HCEC 1CT (cell line): ENCODE data around the gene PLLP.

ENCODE experiments used
- DNase-seq: peaks from one replicate; pipeline ENCODE4 v3.0.0-alpha.2; 2017

The PLLP gene, protein sequence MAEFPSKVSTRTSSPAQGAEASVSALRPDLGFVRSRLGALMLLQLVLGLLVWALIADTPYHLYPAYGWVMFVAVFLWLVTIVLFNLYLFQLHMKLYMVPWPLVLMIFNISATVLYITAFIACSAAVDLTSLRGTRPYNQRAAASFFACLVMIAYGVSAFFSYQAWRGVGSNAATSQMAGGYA

DNA sequence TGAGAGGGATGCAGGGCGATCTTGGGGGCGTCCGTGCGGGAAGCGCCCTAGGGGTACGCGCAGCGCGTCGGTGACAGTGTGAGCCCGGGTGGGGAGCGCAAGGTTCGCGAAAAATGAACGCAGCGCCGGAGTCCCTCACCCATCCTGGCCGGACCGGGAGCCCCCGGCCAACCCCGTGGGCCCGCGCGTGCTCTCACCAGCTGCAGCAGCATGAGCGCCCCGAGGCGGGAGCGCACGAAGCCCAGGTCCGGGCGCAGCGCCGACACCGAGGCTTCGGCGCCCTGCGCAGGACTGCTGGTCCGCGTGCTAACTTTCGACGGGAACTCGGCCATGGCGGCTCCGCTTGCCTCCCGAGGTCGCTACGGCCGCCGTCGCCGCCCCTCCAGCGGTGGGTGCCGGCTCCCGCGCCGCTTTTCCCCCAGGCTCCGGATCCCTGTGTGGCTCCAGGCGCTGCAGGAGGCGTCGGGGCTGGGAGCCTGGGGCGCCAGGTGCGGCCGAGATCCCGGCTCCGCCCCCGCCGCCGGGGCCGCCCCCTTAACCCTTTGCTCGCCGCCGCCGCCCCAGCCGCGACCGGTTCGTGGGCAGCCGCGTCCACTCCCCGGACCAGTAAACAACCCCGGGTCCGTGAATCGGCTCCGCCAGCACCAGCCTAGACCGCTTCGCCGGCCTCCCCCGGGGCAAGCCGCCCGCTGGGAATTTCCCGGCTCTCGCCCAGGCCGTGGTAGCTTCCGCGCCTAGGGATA is at the start of gene PLLP:
Gene PLLP (minus strand): TSS at position 464 of the 743 bp plus-strand sequence. CDS start 132 bp downstream, at position 332.
- DNase-seq: no peak

DNA sequence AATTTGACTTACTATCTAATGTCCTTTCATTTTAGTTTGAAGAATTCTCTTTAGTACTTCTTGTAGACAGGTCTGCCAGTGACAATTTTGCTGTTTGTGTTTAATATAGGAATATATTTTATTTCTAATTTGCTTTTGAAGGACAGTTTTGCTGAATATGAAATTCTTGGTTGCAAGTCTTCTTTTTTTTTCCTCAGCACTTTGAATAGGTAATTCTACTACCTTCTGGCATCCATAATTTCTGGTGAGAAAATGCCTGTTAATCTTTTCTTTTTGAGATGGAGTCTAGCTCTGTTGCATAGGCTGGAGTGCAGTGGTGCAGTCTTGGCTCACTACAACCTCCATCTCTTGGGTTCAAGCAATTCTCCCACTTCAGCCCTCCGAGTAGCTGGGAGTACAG is 48.9 kb upstream of the PLLP start:
- DNase-seq: no peak

DNA sequence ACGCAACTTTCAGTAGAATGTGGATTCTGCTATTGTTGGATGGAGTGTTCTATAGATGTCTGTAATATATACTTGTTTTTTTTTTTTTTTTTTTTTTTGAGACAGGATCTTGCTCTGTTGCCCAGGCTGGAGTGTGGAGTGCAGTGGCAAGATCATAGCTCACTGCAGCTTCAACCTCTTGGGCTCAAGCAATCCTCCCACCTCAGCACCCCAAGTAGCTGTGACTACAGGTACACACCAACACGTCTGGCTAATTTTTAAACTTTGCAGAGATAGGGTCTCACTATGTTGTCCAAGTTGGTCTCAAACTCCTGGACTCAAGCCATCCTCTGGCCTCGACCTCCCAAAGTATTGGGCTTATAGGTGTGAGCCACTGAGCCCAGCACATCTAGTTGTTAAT is 46.9 kb upstream of the PLLP start:
- DNase-seq: no peak

DNA sequence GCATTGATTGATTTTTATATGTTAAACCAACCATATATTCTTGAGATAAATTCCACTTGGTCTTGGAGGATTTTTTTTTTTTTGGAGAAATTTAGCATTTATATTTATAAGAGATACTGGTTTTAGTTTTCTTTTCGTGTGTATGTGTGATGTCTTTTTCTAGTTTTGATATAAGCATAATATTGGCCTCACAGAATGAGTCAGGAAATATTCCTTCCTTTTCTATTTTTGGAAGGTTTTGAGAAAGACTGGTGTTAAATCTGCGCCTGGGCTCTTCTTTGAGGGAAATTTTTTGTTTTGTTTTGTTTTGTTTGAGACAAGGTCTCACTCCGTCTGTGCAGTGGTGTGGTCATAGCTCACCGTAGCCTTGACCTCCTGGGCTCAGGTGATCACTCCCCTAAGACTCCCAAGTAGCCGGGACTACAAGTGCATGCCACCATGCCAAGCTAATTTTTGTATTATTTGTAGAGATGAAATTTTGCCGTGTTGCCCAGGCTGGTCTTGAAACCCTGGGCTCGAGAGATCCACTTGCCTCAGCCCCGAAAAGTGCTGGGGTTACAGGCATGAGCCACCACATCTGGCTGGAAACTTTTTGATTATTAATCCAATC is 45.4 kb upstream of the PLLP start:
- no peak for DNase-seq

DNA sequence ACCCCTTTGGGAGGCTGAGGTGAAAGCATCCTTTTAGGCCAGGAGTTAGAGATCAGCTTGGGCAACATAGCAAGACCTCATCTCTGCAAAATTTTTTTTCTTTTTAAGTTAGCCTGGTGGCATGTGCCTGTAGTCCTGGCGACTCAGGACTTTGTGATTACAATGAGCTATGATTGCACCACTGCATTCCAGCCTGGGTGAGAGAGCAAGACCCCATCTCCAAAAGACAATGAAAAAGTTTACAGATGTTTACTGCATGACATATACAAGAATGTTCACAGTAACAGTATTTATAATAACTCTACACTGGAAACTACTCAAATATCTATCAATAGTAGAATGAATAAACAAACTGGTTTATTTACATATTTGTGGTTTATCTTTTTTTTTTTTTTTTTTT is 41.0 kb upstream of the PLLP start:
- peak; percentile 38 for DNase-seq

DNA sequence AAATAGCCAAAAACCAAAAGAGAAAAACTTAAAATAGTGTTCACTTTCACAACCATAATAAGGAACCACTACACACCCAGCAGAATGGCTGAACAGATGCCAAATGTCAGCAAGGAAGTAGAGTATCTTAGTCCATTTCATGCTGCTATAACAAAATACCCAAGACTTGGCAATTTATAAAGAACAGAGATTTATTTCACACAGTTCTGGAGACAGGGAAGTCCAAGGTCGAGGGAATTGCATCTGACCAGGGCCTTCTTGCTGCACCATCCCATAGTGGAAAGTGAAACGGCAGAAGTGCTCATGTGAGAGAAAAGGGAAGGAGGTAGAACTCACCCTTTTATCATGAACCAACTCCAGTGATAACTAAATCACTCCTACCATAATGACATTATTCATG is 40.3 kb upstream of the PLLP start:
- no peak for DNase-seq

DNA sequence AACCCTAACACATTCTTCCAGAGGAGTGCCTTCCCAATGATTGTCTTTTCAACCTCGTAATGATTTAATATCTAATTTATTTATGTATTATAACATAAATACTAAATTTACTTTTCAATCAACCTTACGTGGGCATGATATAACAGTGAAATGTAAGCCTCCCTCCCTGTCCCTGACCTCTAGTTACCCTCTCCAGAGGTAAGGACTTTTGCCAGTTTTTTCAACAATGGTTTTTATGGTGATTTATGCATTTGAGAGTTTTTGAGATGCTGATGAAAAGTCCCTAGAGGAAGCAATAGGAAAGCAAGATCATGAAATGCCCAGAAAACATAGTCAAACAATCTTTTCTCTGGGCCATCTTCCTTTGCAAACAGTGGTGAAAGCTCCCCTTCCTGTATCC is 35.2 kb upstream of the PLLP start:
- no peak for DNase-seq

DNA sequence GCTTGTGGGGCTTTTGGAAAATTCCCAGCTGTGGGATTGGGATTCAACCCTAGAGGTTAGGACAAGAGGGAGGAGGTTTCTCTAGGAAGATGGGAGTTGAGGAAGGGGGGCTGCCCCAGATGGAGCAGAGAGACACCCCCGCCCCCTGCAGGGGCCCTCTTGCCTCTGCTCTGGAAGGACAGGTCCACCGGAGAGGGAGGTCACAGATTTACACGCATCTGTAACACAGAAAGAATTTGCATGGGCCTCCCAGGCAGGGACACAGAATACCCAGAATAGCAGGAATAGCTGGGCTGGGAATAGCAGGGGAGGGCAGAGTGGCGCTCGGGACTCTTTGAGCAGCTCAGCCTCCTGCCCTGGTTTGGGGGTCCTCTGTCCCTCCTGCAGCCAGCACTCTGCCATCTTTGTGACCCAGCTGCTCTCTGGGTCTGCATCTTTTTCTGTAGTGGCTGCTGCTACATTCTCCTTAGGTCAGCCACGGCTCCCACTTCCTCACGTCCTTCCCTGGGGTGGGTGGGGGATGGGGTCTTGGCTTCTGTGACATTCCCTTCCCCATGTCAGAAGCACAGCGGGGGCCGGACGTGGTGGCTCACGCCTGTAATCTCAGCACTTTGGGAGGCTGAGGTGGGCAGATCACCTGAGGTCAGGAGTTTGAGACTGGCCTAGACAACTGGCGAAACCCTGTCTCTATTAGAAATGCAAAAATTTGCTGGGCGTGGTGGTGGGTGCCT is 33.9 kb upstream of the PLLP start:
- DNase-seq: no peak

DNA sequence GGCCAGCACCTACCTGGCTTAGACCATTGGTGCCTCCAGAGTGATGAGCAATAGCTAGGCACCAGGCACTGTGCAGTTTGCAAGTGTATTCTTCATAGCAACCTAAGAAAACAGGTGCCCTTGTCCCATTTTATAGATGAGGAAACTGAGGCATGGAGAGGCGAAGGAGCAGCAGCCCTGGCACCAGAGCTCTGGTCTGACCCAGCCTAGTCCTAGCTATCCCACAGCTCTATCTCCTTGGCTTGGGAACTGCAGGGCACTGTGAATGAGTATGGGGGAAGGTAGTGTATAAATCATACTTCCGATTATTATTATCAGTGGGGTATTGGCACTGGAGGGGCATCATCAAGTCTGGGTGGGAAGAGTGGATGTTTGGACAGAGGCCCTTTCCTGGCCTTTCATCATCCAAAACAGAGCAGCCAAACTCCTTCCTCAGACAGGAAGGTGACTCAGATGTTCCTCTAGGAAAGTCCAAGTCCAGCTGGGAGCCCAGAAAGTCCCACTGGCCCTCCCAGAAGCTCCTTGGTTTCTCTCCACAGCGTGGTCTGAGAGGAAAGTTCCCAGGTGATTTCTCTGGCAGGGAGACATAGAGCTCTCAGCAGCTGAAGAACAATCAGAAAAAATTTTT is 32.0 kb upstream of the PLLP start:
- peak; percentile 84 for DNase-seq

DNA sequence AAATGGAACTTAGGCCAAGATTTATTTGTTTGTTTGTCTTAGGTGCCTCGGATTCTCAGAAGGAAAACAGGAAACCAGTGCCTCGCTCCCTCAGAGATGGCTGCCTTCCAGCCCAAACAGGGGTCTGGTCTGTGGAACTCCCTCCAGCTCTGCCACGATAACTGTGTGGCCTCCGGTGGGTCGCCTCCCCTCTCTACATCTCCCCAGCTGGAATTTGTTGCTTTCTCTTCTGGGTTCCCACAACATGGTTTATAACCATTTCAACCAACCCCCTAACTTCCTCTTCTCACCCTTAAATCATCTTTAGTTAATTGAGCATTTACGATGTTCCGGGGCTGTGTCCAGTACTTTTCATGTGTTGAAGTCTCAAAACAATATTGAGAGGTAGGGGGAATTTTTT is 30.9 kb upstream of the PLLP start:
- no peak for DNase-seq

DNA sequence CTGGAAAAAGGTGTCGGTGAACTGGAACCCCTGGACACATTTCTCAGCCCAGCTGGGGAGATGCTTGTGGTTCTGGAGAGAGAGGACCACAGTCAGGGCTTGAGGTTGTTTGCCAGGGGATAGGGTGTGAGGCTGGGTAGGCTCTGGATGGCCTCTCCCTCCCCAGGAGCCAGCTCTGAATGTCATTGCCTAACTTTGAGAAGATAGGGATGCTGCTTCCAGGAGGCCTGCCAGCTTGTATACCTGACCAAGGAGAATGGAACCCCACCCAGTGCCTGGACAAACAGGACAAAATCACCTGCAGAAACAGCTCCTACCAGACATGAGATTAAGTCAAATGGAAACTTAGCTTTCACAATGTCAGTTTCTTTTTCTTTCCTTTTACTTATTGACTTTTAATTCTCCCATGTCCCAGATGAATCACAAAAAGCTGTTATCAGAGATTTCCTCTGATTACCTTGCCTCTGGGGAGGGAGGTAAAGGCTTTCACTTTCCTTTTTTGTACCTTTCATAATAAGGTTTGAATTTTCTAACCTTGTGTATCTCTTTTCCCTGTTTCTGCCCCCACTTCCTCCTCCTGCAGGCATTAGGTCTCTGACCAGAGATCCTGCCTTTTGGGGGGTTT is 29.8 kb upstream of the PLLP start:
- no peak for DNase-seq

DNA sequence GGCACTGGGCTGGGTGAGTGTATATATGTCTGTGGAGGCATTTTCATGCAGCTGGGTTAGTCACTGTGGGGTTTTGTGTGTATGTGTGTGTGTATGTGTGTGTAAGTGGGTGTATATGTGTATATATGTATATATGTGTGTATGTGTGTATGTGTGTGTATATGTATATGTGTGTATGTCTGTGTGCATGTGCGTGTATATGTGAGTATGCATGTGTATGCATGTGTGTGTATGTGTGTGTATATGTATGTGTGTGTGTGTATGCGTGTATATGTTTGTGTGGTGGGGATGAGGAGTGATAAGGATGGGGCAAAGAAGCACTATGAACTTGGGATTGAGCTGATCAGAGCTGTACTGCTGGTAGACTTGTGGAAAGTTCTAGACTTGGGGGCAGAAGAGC is 29.0 kb upstream of the PLLP start:
- no peak for DNase-seq

DNA sequence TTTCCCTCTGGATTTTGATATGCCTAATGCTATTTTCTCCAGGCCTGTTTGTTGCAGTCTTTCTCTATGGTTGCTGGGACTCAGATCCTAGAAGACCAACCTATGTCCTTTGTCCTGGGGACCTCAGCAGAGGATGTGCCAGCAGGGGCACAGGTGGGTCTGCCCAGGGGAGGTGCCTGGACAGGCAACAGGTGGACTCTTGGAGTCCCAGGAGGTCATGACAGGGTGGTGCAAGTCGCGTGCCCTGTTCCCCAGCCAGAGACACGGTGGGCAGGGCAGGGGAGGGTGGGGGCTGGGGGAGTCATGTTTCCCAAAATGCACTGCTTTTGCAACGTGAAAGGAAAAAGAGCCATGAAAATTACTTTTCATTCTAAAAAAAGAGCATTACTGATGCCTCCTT is 26.3 kb upstream of the PLLP start:
- no peak for DNase-seq

DNA sequence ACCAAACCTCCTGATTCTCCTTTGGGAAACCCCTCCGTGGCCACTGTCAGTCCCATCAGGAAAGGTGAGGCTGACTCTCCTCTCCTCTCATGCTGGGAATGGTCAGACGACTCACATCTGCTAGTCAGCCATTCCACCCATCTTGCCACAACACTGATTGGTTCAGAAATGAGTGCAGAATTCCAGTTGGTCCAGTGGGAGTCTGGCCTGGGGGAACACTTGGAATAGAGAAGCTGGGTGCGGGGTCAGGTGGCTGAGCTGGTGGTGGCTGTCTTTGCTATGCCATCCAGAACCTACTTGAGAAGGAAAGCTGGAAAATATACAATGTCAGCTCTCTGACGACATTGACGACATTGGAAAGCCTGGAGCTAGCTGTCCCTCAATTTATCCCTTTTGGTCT is 23.6 kb upstream of the PLLP start:
- DNase-seq: no peak

DNA sequence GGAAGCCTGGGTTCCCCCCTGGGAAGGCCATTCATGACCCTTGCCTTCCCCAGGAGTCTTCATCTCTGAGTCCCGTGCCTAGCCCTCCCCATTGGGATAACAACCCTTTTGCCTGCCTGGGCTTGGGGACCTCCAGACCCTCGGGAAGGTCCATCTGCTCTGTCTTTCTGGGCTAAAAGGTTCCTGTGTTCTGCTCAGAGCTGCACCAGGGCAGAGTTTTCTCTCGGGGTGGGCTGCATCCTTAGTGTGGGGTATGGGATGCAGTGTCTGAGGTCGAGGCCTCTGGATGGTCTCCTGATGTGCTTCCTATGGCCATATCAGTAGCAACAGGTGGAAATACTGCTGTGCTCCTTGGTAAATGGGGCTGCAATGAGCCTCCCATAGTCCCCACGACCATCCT is 22.9 kb upstream of the PLLP start:
- DNase-seq: no peak

DNA sequence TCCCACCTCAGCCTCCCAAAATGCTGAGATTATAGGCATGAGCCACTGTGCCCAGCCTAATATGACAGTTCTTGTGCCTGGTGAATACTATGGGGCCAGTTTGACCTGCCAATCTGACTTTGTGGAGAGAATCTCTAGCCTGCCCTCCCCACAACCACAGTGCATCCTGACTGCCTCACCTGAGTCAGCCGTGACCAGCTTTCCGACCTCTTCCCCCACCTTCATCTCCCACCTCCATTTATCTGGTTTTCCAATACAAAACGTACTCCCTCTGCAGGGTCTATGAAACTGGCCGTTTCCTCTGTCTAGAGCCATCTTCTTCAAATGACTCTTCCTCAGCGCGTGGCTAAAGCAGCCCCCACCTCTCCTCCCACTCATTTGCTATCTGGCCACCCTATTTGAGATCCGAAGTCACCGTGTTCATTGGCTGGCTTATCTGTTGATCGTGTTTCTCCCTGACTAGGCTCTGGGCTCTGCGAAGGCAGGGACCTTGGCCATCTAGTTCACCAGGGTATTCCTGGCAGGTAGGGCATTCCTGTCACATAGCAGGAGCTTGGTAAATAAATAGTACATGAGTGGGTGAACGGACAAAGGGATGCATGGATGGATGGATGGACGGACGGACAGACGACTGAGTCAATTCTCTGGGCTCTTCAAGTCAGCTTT is 22.3 kb upstream of the PLLP start:
- DNase-seq: no peak

DNA sequence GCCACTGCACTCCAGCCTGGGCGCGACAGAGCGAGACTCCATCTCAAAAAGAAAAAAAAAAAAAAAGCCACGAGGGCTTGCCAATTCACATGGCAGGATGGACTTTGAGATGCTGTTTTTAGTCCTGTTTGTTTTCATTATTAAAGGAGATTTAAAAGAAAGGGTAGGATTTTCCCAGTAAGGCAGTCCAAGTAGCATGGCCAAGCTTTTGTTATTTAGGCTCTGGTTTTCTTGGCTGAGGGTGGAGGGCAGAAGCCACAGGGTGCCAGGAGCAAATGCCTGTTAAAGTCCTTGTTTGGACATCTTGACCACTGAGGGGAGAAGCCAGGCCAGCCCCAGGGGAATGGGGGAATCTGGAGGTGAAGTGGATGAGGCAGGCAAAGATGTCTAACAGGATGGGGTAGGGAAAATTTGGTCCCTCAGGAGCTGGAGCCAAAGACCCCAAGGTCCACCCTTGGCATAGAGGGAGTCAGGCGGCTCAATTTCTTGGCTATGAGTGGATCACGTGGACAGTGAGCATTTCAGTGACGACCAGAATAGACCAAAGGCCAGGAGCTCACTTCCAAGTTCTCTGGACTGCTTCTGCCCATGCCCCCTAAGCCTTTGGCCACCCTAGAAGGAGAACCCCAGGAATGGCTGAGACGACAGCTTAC is 20.8 kb upstream of the PLLP start:
- no peak for DNase-seq

DNA sequence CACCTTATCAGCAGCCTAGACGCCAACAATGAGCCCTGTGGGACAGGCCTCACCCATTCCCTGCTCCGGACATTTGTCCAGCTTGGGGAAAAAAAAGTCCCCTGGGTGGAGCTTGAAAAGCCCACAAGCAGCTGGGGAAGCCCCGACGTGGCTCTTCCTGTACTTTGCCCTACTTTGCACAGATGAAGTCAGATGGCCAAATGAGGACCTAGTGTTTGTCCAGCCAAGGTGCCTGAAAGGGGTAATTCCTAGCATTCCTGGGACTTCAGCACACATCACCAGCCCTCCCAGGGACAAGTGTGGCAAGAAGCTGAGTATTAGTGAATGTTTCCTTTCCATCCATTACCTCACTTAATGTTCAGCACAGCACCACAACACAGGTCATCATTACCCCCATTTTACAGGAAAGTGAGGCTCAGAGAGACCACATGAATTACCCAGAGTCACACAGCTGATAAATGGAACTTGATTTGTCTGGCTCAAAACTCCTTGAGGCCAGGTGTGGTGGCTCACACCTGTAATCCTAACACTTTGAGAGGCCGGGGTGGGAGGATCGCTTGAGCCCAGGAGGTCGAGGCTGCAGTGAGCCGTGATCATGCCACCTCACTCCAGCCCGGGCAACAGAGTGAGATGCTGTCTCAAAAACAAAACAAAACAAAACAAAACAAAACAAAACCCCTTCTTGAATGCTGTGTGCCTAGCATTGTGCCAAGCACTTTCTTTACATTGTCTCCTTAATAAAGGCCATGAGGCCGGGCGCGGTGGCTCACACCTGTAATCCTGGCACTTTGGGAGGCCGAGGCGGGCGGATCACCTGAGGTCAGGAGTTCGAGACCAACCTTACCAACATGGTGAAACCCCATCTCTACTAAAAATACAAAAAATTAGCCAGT is 19.9 kb upstream of the PLLP start:
- DNase-seq: peak; percentile 35

DNA sequence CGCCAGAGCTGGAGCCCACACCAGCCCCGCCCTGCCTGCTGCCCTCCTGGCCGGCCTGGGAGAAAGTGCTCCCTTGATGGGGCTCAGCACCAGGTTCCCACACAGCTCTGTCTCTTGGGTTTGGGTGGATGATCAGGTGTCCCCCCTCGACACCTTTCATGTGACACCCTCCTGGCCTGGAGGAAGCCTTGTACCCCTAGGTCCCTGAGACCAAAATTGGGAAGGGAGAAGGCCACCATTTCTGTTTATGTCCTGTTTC is 19.4 kb upstream of the PLLP start:
- no peak for DNase-seq

DNA sequence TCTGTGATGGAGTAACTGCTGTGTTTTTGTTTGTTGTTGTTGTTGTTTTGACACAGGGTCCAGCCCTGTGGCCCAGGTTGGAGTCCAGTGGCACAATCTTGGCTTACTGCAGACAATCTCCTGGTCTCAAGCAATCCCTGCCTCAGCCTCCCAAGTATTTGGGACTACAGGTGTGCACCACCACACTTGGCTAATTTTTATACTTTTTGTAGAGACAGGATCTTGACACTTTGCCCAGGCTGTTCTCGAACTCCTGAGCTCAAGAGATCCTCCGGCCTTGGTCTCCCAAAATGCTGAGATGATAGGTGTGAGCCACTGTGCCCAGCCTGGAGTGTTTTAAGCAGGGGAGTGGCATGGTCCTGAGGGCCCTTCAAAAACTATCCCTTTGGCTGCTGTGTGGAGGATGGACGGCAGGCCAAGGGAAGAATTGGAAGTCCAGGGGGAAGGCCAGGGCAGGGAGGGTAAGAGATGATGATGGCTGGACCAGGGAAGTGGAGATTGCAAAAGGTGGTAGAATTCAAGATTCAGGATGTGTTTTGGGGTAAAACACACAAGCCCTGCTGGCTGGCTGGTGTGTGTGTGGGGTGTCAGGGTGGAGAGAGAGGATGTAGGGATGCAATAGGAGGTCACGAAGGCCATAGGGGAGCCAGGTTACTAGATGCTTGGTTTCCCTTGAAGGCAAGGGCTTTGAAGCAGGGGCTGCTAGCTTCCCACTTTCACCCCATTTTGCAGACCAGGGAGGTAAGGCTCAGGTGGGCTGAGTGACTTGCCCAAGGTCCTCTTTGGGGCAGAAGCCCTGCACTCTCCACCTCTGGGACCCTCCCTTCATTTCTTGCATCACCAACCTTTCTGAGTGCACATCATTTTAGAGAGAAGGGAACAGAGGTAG is 18.8 kb upstream of the PLLP start:
- no peak for DNase-seq
